Skeletal muscle satellite cell (primary cell): Measurements from ENCODE around the gene FFAR3. TPM values are rescaled to one million over a fixed set of nuclear protein-coding genes. Genes with fewer than 3 reads are reported as not detected.

Experiments used
- H3K27me3 ChIP-seq: 2 replicates; pipeline ENCODE4 v1.7.0; 2013; ENCODE audit warnings: low read length; ENCODE audit not compliant: control insufficient read depth, insufficient read depth
- H3K36me3 ChIP-seq: 2 replicates; pipeline ENCODE4 v1.7.0; 2013; ENCODE audit warnings: mild to moderate bottlenecking, control low read depth, low read length; ENCODE audit not compliant: insufficient read depth
- H3K4me1 ChIP-seq: 2 replicates; pipeline ENCODE4 v1.7.0; 2013; ENCODE audit warnings: low read length; ENCODE audit not compliant: control insufficient read depth, insufficient read depth
- H3K4me2 ChIP-seq: 2 replicates; pipeline ENCODE4 v1.7.0; 2013; ENCODE audit warnings: mild to moderate bottlenecking, low read length
- H3K4me3 ChIP-seq: 2 replicates; pipeline ENCODE4 v1.7.0; 2013; ENCODE audit warnings: low read length
- H3K9ac ChIP-seq: 2 replicates; pipeline ENCODE4 v1.7.0; 2013; ENCODE audit warnings: mild to moderate bottlenecking, low read depth, low read length, moderate library complexity
- H3K9me3 ChIP-seq: replicated peaks from 2 replicates; pipeline ENCODE4 v1.7.0; 2013; ENCODE audit warnings: mild to moderate bottlenecking, control low read depth, low read length
- total RNA-seq: library from RNA; depleted of rRNA; stranded (reverse); fragments of >200 nt; gene quantifications from 2 replicates; pipeline ENCODE4 v1.2.3, GENCODE V29; 2012; rRNA removed

Gene FFAR3, protein sequence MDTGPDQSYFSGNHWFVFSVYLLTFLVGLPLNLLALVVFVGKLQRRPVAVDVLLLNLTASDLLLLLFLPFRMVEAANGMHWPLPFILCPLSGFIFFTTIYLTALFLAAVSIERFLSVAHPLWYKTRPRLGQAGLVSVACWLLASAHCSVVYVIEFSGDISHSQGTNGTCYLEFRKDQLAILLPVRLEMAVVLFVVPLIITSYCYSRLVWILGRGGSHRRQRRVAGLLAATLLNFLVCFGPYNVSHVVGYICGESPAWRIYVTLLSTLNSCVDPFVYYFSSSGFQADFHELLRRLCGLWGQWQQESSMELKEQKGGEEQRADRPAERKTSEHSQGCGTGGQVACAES
- not detected in 2 replicates for total RNA-seq

DNA sequence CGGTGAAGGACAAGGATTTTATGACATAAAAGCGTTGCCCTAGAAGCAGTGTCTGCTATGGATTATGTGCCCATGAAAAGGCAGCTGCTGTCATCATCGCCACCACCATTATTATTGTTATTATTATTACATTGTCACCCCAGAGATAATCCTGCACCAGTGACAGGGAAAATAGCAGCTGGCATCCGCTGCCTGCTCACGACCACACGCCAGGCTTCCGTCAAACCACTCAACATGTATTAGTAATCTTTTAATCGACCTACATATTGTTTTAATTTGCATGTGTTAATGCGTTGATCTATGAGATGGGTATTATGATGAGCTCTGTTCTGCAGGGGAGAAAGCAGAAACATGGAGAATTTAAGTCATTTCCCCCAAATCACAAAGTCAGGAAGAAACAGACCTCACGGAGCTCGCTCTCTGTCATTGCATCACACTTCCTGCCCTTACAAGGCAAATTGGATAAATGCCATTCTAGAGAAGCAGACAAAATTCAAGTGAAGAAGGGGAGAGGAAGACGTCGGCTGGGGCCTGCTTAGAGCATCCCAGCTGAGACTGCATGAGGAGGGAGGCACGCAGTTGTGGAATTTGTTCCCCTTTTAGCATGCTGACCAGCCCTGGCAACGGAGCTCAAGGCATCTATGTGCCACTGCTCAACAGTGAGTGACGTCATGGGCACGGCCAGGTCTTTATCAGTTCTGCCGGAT, at the start of gene FFAR3:
TSS of gene FFAR3 (plus strand) at position 594 of the 707 bp plus-strand sequence. CDS start 431 bp downstream, outside the sequence.
- Histone ChIP-seq H3K9me3 (no peaks in the 10 kb centered on the region), H3K4me1 (no peaks in the 10 kb centered on the region), H3K9ac (no peak within 1 kb of the TSS), H3K4me3 (no peak within 1 kb of the TSS), H3K27me3 (peaks cover 42% of the 10 kb centered on the region), H3K36me3 (no peaks in the 10 kb centered on the region), H3K4me2 (no peak within 1 kb of the TSS)

DNA sequence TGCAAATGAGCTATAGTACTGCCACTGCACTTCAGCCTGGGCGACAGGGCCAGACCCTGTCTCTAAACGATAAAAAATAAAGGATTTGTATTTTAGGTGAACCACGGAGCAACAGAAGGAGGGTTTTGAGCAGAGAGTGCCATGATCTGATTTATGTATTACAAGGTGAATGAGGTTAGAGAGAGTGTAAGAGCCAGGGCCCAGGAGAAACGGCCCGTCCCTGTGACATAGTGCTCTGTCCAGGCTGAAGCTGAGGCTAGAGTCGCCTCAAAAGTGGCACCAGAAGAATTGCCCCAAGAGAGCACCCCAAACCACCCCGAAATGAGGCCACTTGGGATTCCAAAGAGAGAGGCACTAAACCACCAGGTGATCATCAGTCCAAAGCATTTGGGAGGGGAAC, 49.4 kb upstream of the FFAR3 start:
- Histone ChIP-seq H3K4me1 (no peaks in the 10 kb centered on the region), H3K4me2 (no peak overlapping the region), H3K4me3 (no peak overlapping the region), H3K9me3 (no peaks in the 10 kb centered on the region), H3K27me3 (peaks cover 19% of the 10 kb centered on the region), H3K36me3 (no peaks in the 10 kb centered on the region), H3K9ac (no peak overlapping the region)

DNA sequence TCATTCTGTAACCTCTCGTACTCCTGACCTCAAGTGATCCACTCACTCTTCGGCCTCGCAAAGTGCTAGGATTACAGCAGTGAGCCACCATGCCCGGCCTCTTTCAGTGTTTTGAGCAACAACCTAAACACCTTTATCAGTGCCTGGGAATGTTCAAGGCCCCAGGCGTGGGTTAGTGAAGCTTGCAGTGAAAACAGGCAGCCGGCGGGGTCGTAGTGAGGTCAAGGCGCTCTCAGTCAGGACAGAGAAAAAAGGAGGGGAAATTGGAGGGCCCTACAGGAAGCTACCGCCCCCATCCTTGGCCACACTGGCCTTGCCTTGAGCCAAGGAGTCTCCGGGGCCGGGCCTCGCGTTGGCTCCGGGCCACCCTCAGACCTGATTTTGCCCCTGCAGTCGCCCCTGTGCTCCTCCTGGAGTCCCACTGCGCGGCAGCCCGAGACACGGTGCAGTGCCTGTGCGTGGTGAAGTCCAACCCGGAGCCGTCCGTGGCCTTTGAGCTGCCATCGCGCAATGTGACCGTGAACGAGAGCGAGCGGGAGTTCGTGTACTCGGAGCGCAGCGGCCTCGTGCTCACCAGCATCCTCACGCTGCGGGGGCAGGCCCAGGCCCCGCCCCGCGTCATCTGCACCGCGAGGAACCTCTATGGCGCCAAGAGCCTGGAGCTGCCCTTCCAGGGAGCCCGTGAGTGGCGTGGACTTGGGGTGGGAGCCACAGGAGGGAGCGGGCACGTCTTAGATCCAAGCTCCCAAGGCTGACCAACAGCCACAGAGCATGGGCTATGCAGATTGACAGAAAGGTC, 48.6 kb upstream of the FFAR3 start:
- H3K27me3 ChIP-seq, result peaks cover 19% of the 10 kb centered on the region
- no peaks in the 10 kb centered on the region for H3K4me1 ChIP-seq
- H3K9me3 ChIP-seq, result no peaks in the 10 kb centered on the region
- no peak overlapping the region for H3K4me3 ChIP-seq
- H3K36me3 ChIP-seq, result no peaks in the 10 kb centered on the region
- H3K4me2 ChIP-seq, result no peak overlapping the region
- no peak overlapping the region for H3K9ac ChIP-seq

DNA sequence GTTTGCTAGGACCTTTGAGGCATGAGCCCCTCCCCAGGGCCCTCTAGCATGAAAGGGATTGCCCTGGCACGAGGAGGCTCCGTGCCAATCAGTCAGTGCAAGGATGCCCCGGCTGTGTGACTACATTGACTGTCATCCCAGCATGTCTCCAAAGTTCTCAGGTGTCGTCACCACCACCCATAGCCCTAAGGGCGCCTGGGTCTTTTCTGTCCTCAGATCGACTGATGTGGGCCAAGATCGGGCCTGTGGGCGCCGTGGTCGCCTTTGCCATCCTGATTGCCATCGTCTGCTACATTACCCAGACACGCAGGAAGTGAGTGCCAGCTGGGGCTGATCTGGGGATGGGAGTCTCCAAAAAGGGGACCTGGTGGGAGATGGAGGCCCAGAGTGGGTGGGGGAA, 47.9 kb upstream of the FFAR3 start:
- Histone ChIP-seq H3K4me1 (no peaks in the 10 kb centered on the region), H3K4me3 (no peak overlapping the region), H3K36me3 (no peaks in the 10 kb centered on the region)

DNA sequence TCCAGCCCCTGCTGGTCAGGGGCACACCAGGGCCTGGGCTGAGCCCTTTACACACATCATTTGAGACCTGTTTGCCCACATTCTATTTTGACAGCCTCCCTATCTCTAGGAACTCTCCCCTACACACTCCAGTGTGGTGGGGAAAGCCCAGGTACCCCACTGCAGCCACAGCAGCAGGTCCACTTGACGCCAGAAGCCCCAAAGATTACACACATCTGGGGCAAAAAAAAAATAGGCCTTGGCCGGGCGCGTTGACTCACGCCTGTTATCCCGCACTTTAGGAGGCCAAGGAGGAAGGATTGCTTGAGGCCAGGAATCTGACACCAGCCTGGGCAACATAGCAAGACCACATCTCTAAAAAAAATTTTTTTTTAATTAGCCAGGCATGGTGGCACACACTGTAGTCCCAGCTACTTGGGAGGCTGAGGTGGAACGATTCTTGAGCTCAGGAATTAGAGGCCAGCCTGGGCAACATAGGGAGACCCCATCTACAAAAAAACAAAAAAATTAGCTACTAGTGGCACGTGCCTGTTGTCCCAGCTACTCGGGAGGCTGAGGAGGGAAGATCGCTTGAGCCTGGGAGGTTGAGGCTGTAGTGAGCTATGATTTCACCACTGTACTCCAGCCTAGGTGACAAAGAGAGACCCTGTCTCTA, 47.3 kb upstream of the FFAR3 start:
- Histone ChIP-seq H3K4me2 (no peak overlapping the region), H3K4me3 (no peak overlapping the region), H3K27me3 (peaks cover 19% of the 10 kb centered on the region), H3K9me3 (no peaks in the 10 kb centered on the region), H3K4me1 (no peaks in the 10 kb centered on the region), H3K9ac (no peak overlapping the region), H3K36me3 (no peaks in the 10 kb centered on the region)

More for the DNA sequence above, 47.9 kb upstream of the FFAR3 start:
- Histone ChIP-seq H3K9ac (no peak overlapping the region), H3K4me2 (no peak overlapping the region), H3K27me3 (peaks cover 19% of the 10 kb centered on the region), H3K9me3 (no peaks in the 10 kb centered on the region)

DNA sequence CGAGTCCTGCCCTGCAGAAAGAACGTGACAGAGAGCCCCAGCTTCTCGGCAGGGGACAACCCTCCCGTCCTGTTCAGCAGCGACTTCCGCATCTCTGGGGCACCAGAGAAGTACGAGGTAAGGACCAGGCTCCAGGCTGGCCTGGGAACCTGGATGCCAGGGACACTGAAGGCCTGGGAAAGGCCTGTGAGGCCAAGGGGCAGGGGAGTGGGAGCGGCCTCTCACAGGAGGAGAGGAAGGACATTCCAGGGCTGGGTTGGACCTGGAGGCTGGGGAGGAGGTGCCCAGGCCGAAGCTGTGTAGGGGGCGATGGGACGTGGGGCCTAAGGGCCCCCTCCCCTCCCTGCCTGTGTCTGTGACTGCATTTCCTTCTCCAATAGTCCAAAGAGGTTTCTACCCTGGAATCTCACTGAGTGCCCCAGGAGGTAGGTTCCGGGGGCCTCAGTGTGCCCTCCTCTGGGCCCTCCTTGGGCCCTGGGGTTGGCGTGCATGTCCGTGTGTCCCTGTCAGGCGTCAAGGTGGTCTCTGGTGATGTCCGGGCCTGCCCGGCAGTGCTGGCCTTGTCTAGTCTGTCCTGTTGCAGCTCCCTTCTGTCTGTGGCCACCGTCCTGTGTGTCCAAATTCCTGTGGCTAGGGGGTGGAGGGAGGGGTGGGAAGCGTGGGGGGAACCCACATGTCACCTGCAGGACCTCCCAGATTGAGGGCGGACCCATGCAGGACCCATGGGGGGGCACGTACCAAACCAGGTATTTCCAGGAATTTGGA, 46.2 kb upstream of the FFAR3 start:
- H3K4me1 ChIP-seq, result no peaks in the 10 kb centered on the region
- no peaks in the 10 kb centered on the region for H3K36me3 ChIP-seq
- no peak overlapping the region for H3K4me3 ChIP-seq
- no peaks in the 10 kb centered on the region for H3K9me3 ChIP-seq
- H3K4me2 ChIP-seq, result no peak overlapping the region
- no peak overlapping the region for H3K9ac ChIP-seq
- peaks cover 19% of the 10 kb centered on the region for H3K27me3 ChIP-seq

DNA sequence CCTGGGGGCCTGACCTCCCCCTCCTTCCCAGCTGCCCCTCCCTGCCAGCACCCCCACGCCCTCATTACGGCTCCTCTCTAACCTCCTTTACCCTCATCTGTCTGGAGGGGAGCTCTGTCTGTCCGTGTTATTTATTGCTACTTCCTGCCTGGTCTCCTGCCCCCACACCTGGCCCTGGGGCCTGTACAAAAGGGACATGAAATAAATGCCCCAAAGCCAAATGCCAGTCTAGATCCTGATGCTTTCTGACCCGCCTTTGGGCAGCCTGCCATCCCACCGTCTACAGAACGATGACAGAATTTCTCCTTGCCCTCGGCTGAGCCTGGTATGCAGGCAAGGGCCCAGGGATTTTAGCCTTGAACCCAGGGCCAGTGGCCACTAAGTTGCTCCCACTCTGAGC, 44.7 kb upstream of the FFAR3 start:
- no peaks in the 10 kb centered on the region for H3K9me3 ChIP-seq
- no peak overlapping the region for H3K4me3 ChIP-seq
- no peak overlapping the region for H3K9ac ChIP-seq
- H3K36me3 ChIP-seq, result no peaks in the 10 kb centered on the region
- H3K27me3 ChIP-seq, result peaks cover 15% of the 10 kb centered on the region
- no peak overlapping the region for H3K4me2 ChIP-seq
- peaks cover 3% of the 10 kb centered on the region for H3K4me1 ChIP-seq

DNA sequence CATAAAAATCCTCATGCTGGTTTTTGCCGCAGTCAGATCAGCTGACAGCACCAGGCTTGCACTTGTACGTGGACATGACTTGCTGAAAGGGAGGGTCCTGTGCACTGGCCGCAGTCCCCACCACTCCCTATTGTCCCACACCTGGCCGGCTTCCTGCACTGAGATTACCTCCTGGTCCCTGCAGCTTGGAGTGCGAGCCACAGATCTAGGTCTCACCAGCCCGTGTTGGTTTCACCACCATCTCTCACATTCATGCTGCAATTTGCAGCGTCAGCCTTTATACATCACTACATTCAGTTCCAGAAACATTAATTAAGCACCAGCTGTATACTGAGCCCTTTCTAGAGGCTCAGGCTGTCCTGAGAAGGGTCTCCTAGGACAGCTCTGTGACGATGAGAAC, 44.2 kb upstream of the FFAR3 start:
- no peak overlapping the region for H3K4me3 ChIP-seq
- no peaks in the 10 kb centered on the region for H3K36me3 ChIP-seq
- H3K4me2 ChIP-seq, result no peak overlapping the region
- H3K9me3 ChIP-seq, result no peaks in the 10 kb centered on the region
- peaks cover 11% of the 10 kb centered on the region for H3K27me3 ChIP-seq
- no peak overlapping the region for H3K9ac ChIP-seq
- peaks cover 7% of the 10 kb centered on the region for H3K4me1 ChIP-seq

DNA sequence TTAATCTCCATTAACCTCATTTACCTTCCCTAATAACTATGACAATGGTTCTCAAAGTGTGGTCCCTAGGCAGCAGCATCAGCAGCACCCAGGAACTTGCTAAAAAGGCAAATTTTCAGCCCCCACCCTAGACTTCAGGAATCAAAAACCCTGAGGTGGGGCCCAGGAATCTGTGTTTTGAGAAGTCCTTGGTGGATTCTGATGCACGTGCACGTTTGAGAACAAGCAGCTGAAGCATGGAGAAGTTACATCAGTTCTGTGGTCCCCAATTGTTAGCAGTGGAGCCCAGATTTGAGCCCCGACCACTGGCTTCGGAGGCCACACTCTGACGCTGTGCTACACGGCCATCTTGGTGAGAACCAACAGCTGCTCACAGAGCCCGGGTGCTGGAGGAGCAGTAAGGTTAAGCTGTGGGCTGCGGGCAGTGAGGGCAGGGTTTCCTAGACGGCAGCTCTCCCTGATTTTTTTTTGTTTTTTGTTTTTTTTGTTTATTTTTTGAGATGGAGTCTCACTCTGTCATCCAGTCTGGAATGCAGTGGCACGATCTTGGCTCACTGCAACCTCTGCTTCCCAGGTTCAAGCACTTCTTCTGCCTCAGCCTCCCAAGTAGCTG, 43.3 kb upstream of the FFAR3 start:
- Histone ChIP-seq H3K4me2 (no peak overlapping the region), H3K4me3 (no peak overlapping the region), H3K36me3 (no peaks in the 10 kb centered on the region), H3K27me3 (peaks cover 7% of the 10 kb centered on the region), H3K9me3 (no peaks in the 10 kb centered on the region), H3K4me1 (peaks cover 13% of the 10 kb centered on the region), H3K9ac (no peak overlapping the region)

DNA sequence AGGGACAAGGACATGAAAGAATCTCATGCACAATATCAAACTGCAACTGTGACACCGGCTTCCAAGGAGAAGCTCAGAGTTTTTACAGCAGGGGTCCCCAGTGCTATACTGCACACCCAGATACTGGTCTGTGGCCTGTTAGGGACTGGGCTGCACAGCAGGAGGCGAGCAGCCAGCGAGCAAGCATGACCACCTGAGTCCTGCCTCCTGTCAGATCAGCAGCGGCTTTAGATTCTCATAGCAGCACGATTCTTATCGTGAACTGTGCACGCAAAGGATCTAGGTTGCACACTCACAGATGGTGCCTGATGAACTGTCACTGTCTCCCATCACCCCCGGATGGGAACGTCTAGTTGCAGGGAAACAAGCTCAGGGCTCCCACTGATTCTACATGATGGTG, 42.4 kb upstream of the FFAR3 start:
- no peaks in the 10 kb centered on the region for H3K9me3 ChIP-seq
- H3K36me3 ChIP-seq, result no peaks in the 10 kb centered on the region
- peaks cover 13% of the 10 kb centered on the region for H3K4me1 ChIP-seq
- H3K27me3 ChIP-seq, result peaks cover 3% of the 10 kb centered on the region
- H3K4me3 ChIP-seq, result no peak overlapping the region
- H3K9ac ChIP-seq, result no peak overlapping the region
- no peak overlapping the region for H3K4me2 ChIP-seq
